ENCODE results near the gene POMP. TPM values are rescaled to one million over a fixed set of nuclear protein-coding genes. Genes with fewer than 3 reads are reported as not detected.

POMP gene
- total RNA-seq, 3 donors from 2014 or later, result 56.9 to 68.4 (median 60.2) TPM

GRCh38 chr13:28704282-28704681, 45.4 kb downstream of the POMP start:
- Histone ChIP-seq H3K4me3 (no peak overlapping the region), H3K9me3 (no peaks in the 10 kb centered on the region), H3K36me3 (ENCODE audit: low read depth) (no peaks in the 10 kb centered on the region), H3K4me1 (ENCODE audit: low read depth) (no peaks in the 10 kb centered on the region)
- ATAC-seq (no peak), DNase-seq (no peak)
- TF ChIP-seq, protein P1, sequence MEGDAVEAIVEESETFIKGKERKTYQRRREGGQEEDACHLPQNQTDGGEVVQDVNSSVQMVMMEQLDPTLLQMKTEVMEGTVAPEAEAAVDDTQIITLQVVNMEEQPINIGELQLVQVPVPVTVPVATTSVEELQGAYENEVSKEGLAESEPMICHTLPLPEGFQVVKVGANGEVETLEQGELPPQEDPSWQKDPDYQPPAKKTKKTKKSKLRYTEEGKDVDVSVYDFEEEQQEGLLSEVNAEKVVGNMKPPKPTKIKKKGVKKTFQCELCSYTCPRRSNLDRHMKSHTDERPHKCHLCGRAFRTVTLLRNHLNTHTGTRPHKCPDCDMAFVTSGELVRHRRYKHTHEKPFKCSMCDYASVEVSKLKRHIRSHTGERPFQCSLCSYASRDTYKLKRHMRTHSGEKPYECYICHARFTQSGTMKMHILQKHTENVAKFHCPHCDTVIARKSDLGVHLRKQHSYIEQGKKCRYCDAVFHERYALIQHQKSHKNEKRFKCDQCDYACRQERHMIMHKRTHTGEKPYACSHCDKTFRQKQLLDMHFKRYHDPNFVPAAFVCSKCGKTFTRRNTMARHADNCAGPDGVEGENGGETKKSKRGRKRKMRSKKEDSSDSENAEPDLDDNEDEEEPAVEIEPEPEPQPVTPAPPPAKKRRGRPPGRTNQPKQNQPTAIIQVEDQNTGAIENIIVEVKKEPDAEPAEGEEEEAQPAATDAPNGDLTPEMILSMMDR (IDR thresholded peaks at IDR 0.05), result no peak
- intact Hi-C loops (cut with DNase I, micrococcal nuclease), result no loop called here

DNA sequence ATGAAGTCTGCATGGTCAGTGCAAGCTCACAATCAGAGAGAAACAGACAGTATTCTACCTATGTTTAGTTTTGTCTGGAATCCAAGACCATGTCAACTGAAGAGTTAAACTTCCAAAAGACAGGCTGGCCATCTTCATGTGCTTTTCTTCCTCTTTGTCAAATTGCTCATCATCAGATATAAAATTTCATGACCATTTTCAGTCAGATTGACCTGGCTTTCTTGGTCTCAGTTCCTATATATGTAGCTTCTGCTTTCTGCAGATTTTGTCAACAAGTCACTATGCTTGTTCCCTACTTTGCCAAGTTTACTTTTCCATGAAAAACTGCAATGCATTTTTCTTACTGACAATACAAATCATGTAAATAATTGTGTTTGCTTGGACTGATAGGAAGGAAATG, 46.0 kb downstream of the POMP start:
- Histone ChIP-seq H3K36me3 (ENCODE audit: low read depth) (no peaks in the 10 kb centered on the region), H3K4me3 (no peak overlapping the region), H3K4me1 (ENCODE audit: low read depth) (peaks cover 4% of the 10 kb centered on the region), H3K9me3 (no peaks in the 10 kb centered on the region)
- intact Hi-C loops (cut with DNase I, micrococcal nuclease), result no loop called here
- TF ChIP-seq, protein P1 (IDR thresholded peaks at IDR 0.05), result no peak
- DNase-seq (no peak), ATAC-seq (no peak)

- no peaks in the 10 kb centered on the region for H3K36me3 ChIP-seq (ENCODE audit: low read depth)
- ATAC-seq, result no peak
- H3K9me3 ChIP-seq, result no peaks in the 10 kb centered on the region
- intact Hi-C loops (cut with DNase I, micrococcal nuclease), result no loop called here
- no peak overlapping the region for H3K4me3 ChIP-seq
- peaks cover 8% of the 10 kb centered on the region for H3K4me1 ChIP-seq (ENCODE audit: low read depth)
- TF ChIP-seq, protein P1 (IDR thresholded peaks at IDR 0.05), result no peak
- DNase-seq, result no peak
Observed at GRCh38 chr13:28705461-28706083, 46.6 kb downstream of the POMP start.

DNA sequence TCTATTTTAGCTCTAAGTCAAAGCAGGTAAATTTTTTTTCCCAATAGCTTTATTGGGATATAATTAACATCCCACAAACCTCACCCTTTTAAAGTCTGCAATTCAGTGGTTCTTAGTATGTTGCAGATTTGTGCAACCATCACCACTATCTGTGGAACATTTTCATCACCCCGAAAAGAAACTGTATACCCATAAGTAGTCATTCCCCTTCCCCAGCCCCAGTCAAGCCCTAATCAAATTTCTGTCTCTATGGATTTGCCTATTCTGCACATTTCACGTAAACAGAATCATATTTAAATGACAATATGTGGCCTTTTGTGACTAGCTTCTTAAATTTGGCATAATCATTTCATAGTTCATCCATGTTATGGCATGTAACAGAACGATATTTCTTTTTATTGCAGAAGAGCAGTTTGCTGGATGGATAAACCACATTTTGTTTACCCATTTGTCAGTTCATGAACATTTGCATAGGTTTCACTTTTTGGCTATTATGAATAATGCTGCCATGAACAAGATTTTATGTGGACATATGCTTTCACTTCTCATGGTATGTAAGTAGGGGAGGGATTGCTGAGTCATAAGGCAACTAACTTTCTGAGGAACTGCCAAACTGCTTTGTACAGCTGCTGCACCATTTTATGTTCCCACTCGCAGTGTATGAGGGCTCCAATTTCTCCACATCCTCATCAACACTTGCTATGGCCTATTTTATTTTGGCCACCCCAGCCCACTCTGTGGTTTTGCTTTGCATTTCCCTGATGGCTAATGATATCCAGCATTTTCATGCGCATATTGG, 48.9 kb downstream of the POMP start:
- intact Hi-C loops (cut with DNase I, micrococcal nuclease), result no loop called here
- TF ChIP-seq, protein P1 (IDR thresholded peaks at IDR 0.05), result no peak
- Histone ChIP-seq H3K36me3 (ENCODE audit: low read depth) (no peaks in the 10 kb centered on the region), H3K4me1 (ENCODE audit: low read depth) (peaks cover 16% of the 10 kb centered on the region), H3K4me3 (no peak overlapping the region), H3K9me3 (no peaks in the 10 kb centered on the region)
- ATAC-seq (peak; percentile 50), DNase-seq (no peak)

GRCh38 chr13:28710161-28710560, 51.2 kb downstream of the POMP start:
- peak; percentile 71 to 82 (median 82) for DNase-seq
- Histone ChIP-seq H3K4me1 (ENCODE audit: low read depth) (peaks cover 16% of the 10 kb centered on the region), H3K36me3 (ENCODE audit: low read depth) (no peaks in the 10 kb centered on the region), H3K4me3 (no peak overlapping the region), H3K9me3 (no peaks in the 10 kb centered on the region)
- intact Hi-C loops (cut with DNase I, micrococcal nuclease), result no loop called here
- ATAC-seq, result peak; percentile 99
- TF ChIP-seq, protein P1 (IDR thresholded peaks at IDR 0.05), result no peak
